HG03103 (cell line): ENCODE data around the gene TCAP.

Experiments
- ATAC-seq: cut with Tn5 transposase; IDR thresholded peaks from one replicate; pipeline ENCODE4 v1.9.1; 2021; ENCODE audit warnings: low read depth; ENCODE audit not compliant: unreplicated experiment

The TCAP gene

GRCh38 chr17:39628655-39629493 is 36.3 kb upstream of the TCAP start:
- ATAC-seq = no peak

GRCh38 chr17:39629494-39629880 is 35.7 kb upstream of the TCAP start:
- no peak for ATAC-seq

GRCh38 chr17:39629898-39630297 is 35.3 kb upstream of the TCAP start:
- ATAC-seq = no peak

GRCh38 chr17:39631403-39631802 is 33.7 kb upstream of the TCAP start:
- no peak for ATAC-seq

- no peak for ATAC-seq
These were observed 32.8 kb upstream of the TCAP start for GRCh38 chr17:39632153-39632941.

- ATAC-seq = no peak
These were observed 31.5 kb upstream of the TCAP start for GRCh38 chr17:39633570-39634183.

GRCh38 chr17:39634384-39634871 is 30.7 kb upstream of the TCAP start:
- ATAC-seq = no peak

- ATAC-seq = no peak
These were observed 29.5 kb upstream of the TCAP start for GRCh38 chr17:39635614-39636176.

- no peak for ATAC-seq
These were observed 28.6 kb upstream of the TCAP start for GRCh38 chr17:39636587-39636926.

- ATAC-seq = no peak
These were observed 28.0 kb upstream of the TCAP start, which contains the start of gene STARD3 for GRCh38 chr17:39636927-39637736. Gene STARD3, plus strand, starts transcription at chr17:39637144. Its CDS starts 16,388 bp downstream, at chr17:39653532.

- no peak for ATAC-seq
These were observed 26.8 kb upstream of the TCAP start for GRCh38 chr17:39638317-39638716.

- no peak for ATAC-seq
These were observed 26.1 kb upstream of the TCAP start for GRCh38 chr17:39639043-39639442.

GRCh38 chr17:39639566-39640458 is 25.3 kb upstream of the TCAP start:
- no peak for ATAC-seq

GRCh38 chr17:39640591-39641031 is 24.5 kb upstream of the TCAP start:
- no peak for ATAC-seq

- no peak for ATAC-seq
These were observed 24.1 kb upstream of the TCAP start for GRCh38 chr17:39641097-39641496.

GRCh38 chr17:39641883-39642282 is 23.3 kb upstream of the TCAP start:
- no peak for ATAC-seq

- no peak for ATAC-seq
These were observed 22.7 kb upstream of the TCAP start for GRCh38 chr17:39642291-39643074.

- ATAC-seq = no peak
These were observed 21.9 kb upstream of the TCAP start for GRCh38 chr17:39643271-39643670.
